Neutrophil (primary cell): ENCODE results near the gene EEF1AKMT3.

Experiments
- H3K27ac ChIP-seq: fragments of 200-600 bp; sonication (generic); 2 replicates; pipeline ENCODE4 v1.5.1; 2016; ENCODE audit warnings: mild to moderate bottlenecking, moderate library complexity
- H3K27me3 ChIP-seq: fragments of 200-600 bp; sonication (generic); 2 replicates; pipeline ENCODE4 v1.6.0; 2016; ENCODE audit warnings: mild to moderate bottlenecking
- H3K36me3 ChIP-seq: fragments of 200-600 bp; sonication (generic); 2 replicates; pipeline ENCODE4 v1.5.1; 2017
- H3K4me1 ChIP-seq, 2 experiments: fragments of 200-600 bp in 1 of 2; sonication (generic) in 1 of 2; 1 replicate in 1 of 2; 2 replicates in 1 of 2; pipeline versions ENCODE4 v1.5.1 to v1.6.1; 2013 to 2016; ENCODE audit warnings: low read depth in 1 of 2, low read length in 1 of 2, mild to moderate bottlenecking in 1 of 2, moderate library complexity in 1 of 2; ENCODE audit not compliant: control insufficient read depth in 1 of 2, insufficient read depth in 1 of 2
- H3K4me3 ChIP-seq, 2 experiments: fragments of 200-600 bp in 1 of 2; sonication (generic) in 1 of 2; 1 replicate in 1 of 2; 2 replicates in 1 of 2; pipeline ENCODE4 v1.5.1; 2013 to 2016; ENCODE audit warnings: low read depth in 1 of 2, low read length in 1 of 2, mild to moderate bottlenecking in 1 of 2, moderate library complexity in 1 of 2
- H3K9me3 ChIP-seq: fragments of 200-600 bp; sonication (generic); 2 replicates; pipeline ENCODE4 v1.5.1; 2016
- CTCF ChIP-seq: fragments of 200-600 bp; sonication (generic); IDR thresholded peaks from 2 replicates; pipeline ENCODE4 v1.5.1; 2016; ENCODE audit warnings: antibody characterized with exemption

EEF1AKMT3 gene

GRCh38 chr12:57744777-57745484 lies 27.5 kb upstream of the EEF1AKMT3 start, which contains the start of gene TSPAN31:
Gene TSPAN31 (plus strand): TSS chr12:57745039. CDS start chr12:57745155, 116 bp downstream.
- H3K4me3 ChIP-seq: peak within 1 kb of the TSS; percentile 59 to 69
- H3K27me3 ChIP-seq: no peaks in the 10 kb centered on the region
- peaks cover 52 to 58% of the 10 kb centered on the region in 2 experiments for H3K4me1 ChIP-seq
- H3K36me3 ChIP-seq: peaks cover 3% of the 10 kb centered on the region
- peak within 1 kb of the TSS; percentile 94 for H3K27ac ChIP-seq
- no peaks in the 10 kb centered on the region for H3K9me3 ChIP-seq
- no peak for TF ChIP-seq CTCF

GRCh38 chr12:57745485-57745881 lies 26.9 kb upstream of the EEF1AKMT3 start:
- H3K27me3 ChIP-seq: no peaks in the 10 kb centered on the region
- peak overlapping the region; percentile 59 to 69 for H3K4me3 ChIP-seq
- H3K27ac ChIP-seq: peak overlapping the region; percentile 94
- TF ChIP-seq CTCF: no peak
- no peaks in the 10 kb centered on the region for H3K36me3 ChIP-seq
- no peaks in the 10 kb centered on the region for H3K9me3 ChIP-seq
- H3K4me1 ChIP-seq: peaks cover 47 to 52% of the 10 kb centered on the region in 2 experiments

GRCh38 chr12:57746025-57746424 lies 26.4 kb upstream of the EEF1AKMT3 start:
- H3K27me3 ChIP-seq: no peaks in the 10 kb centered on the region
- H3K4me1 ChIP-seq: peaks cover 41 to 47% of the 10 kb centered on the region in 2 experiments
- no peaks in the 10 kb centered on the region for H3K9me3 ChIP-seq
- no peaks in the 10 kb centered on the region for H3K36me3 ChIP-seq
- no peak for TF ChIP-seq CTCF
- no peak overlapping the region for H3K27ac ChIP-seq
- no peak overlapping the region for H3K4me3 ChIP-seq

- H3K27me3 ChIP-seq: peaks cover 16% of the 10 kb centered on the region
- no peak overlapping the region for H3K4me3 ChIP-seq
- no peaks in the 10 kb centered on the region for H3K36me3 ChIP-seq
- TF ChIP-seq CTCF: no peak
- no peak overlapping the region for H3K27ac ChIP-seq
- H3K4me1 ChIP-seq: peaks cover 31 to 32% of the 10 kb centered on the region in 2 experiments
- H3K9me3 ChIP-seq: no peaks in the 10 kb centered on the region
Observed at GRCh38 chr12:57749061-57749460, 23.4 kb upstream of the EEF1AKMT3 start.

GRCh38 chr12:57750561-57751431 lies 21.6 kb upstream of the EEF1AKMT3 start:
- H3K9me3 ChIP-seq: no peaks in the 10 kb centered on the region
- no peaks in the 10 kb centered on the region for H3K36me3 ChIP-seq
- peaks cover 24 to 31% of the 10 kb centered on the region in 2 experiments for H3K4me1 ChIP-seq
- H3K4me3 ChIP-seq: no peak overlapping the region
- peaks cover 34% of the 10 kb centered on the region for H3K27me3 ChIP-seq
- H3K27ac ChIP-seq: no peak overlapping the region
- no peak for TF ChIP-seq CTCF
